Tracheal epithelial cell (primary cell): ENCODE measurements around the gene MAP2K1. TPM values are rescaled to one million over a fixed set of nuclear protein-coding genes. Genes with fewer than 3 reads are reported as not detected.

Experiments
- total RNA-seq: library from RNA; depleted of rRNA; stranded (reverse); fragments of >200 nt; gene quantifications from 2 replicates; pipeline ENCODE4 v1.2.1, GENCODE V29; 2014

The MAP2K1 gene
- 68.8 and 71.8 TPM in 2 replicates for total RNA-seq

GRCh38 chr15:66386204-66387123 lies at the start of gene MAP2K1:
Gene MAP2K1, plus strand, starts transcription at chr15:66386912. Its CDS starts 436 bp downstream, at chr15:66387348.

GRCh38 chr15:66356359-66357236 lies 30.1 kb upstream of the MAP2K1 start, which contains the start of gene TIPIN:
Gene TIPIN, minus strand, starts transcription at chr15:66356685. Its CDS starts 3,738 bp downstream, at chr15:66352947.

GRCh38 chr15:66497502-66498455 lies 111.1 kb downstream of the MAP2K1 start, which contains the start of gene SNAPC5:
Gene SNAPC5, minus strand, starts transcription at chr15:66497762. Its CDS starts 31 bp downstream, at chr15:66497731.

GRCh38 chr15:66504563-66505429 lies 118.1 kb downstream of the MAP2K1 start, which contains the start of the genes RPL4 and ZWILCH:
Gene RPL4, minus strand, starts transcription at chr15:66504855. Its CDS starts 65 bp downstream, at chr15:66504790.
Gene ZWILCH, plus strand, starts transcription at chr15:66505326. Its CDS starts 13 bp downstream, at chr15:66505339.

Other genes starting within 250 kb of the MAP2K1 start
- gene MEGF11, start 133.2 kb upstream of the MAP2K1 start, total RNA-seq, result under 0.01 TPM in 1 of 2 replicates, not detected in the other
- gene DIS3L, start 93.3 kb upstream of the MAP2K1 start, total RNA-seq, result 15.2 and 17.7 TPM in 2 replicates
- 7.5 and 12.4 TPM in 2 replicates for gene TIPIN, start 30.2 kb upstream of the MAP2K1 start, total RNA-seq
- 22.2 and 31.1 TPM in 2 replicates for gene SNAPC5, start 110.8 kb downstream of the MAP2K1 start, total RNA-seq
- gene RPL4, start 117.9 kb downstream of the MAP2K1 start, total RNA-seq, result 4,328 and 7,170 TPM in 2 replicates
- gene ZWILCH, start 118.4 kb downstream of the MAP2K1 start, total RNA-seq, result 9.2 and 11.3 TPM in 2 replicates
- gene LCTL, start 179.1 kb downstream of the MAP2K1 start, total RNA-seq, result not detected in 2 replicates